ENCODE measurements around the gene WDR1.

Gene WDR1

DNA sequence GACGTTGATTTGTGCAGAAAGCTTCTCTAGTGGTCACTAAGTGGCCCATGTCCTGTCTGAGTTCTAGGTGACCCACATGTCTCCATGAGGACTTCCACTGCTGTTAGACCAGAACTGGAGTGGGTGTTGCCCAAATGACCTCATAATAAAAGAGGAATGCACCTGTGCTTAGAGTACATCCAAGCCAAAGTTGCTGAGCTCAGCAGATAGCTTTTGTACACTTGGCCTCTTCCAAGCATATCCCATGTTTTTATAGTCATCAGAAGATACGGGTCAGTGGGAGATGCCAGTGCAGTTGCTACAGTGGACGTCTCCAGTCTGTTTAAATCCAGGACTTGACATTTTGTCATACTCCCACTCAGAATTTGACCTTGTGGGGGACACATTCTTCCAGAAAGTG is 37.6 kb upstream of the WDR1 start:
- Histone ChIP-seq H3K27me3 (replicated peaks; ENCODE audit: control insufficient read depth, insufficient read depth, low read length) (no peaks in the 10 kb centered on the region), H3K4me3 (replicated peaks; ENCODE audit: low read depth, low read length) (no peak overlapping the region), H3K36me3 (ENCODE audit: control insufficient read depth, insufficient read depth, low read length) (no peaks in the 10 kb centered on the region)
- TF ChIP-seq, protein P1, sequence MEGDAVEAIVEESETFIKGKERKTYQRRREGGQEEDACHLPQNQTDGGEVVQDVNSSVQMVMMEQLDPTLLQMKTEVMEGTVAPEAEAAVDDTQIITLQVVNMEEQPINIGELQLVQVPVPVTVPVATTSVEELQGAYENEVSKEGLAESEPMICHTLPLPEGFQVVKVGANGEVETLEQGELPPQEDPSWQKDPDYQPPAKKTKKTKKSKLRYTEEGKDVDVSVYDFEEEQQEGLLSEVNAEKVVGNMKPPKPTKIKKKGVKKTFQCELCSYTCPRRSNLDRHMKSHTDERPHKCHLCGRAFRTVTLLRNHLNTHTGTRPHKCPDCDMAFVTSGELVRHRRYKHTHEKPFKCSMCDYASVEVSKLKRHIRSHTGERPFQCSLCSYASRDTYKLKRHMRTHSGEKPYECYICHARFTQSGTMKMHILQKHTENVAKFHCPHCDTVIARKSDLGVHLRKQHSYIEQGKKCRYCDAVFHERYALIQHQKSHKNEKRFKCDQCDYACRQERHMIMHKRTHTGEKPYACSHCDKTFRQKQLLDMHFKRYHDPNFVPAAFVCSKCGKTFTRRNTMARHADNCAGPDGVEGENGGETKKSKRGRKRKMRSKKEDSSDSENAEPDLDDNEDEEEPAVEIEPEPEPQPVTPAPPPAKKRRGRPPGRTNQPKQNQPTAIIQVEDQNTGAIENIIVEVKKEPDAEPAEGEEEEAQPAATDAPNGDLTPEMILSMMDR (IDR thresholded peaks at IDR 0.05; ENCODE audit: insufficient read depth, low read length, poor library complexity, severe bottlenecking), result no peak
- DNase-seq (ENCODE audit: extremely low read depth, insufficient read length), result no peak

DNA sequence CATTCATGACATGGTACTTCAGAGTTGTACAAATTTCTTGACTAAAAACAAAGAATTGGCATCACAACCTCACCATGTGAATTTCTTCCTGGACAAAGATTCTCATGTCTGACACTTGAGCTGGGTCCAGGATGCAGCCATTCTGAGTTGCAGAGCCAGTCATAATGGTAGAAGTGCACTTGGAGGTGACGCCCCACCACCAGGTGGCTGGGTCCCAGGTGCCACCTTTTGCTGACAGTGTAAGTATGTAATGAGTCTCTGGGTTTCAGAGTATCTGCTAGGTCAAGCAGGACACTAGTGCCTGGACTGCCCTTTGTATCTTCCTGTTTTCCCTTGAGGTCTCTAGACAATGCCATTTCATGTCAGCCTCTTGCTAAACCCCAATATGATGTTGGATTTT is 36.6 kb upstream of the WDR1 start:
- DNase-seq (ENCODE audit: extremely low read depth, insufficient read length), result peak; percentile 35
- TF ChIP-seq, protein P1 (IDR thresholded peaks at IDR 0.05; ENCODE audit: insufficient read depth, low read length, poor library complexity, severe bottlenecking), result no peak
- Histone ChIP-seq H3K4me3 (replicated peaks; ENCODE audit: low read depth, low read length) (no peak overlapping the region), H3K36me3 (ENCODE audit: control insufficient read depth, insufficient read depth, low read length) (no peaks in the 10 kb centered on the region), H3K27me3 (replicated peaks; ENCODE audit: control insufficient read depth, insufficient read depth, low read length) (no peaks in the 10 kb centered on the region)

DNA sequence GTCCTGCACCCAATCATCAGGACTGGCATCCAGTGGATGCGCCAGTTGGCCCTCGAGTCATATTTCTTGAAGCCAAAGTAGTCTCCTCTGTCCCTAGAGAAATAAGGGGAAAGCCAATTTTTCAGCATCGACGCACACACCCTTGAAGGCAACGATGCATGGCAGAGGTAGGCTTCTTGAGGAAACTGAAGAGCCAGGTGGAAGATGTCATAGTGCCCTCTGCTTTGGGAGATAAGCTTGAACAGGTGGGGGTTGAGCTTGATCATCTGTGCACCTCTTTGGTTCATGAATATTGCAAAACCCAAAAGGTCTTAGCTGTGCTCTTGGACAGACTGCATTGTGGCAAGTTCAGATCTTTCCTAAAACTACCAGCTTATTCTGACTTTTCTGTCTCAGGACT is 34.6 kb upstream of the WDR1 start:
- peak; percentile 63 for DNase-seq (ENCODE audit: extremely low read depth, insufficient read length)
- TF ChIP-seq, protein P1 (IDR thresholded peaks at IDR 0.05; ENCODE audit: insufficient read depth, low read length, poor library complexity, severe bottlenecking), result no peak
- no peaks in the 10 kb centered on the region for H3K36me3 ChIP-seq (ENCODE audit: control insufficient read depth, insufficient read depth, low read length)

DNA sequence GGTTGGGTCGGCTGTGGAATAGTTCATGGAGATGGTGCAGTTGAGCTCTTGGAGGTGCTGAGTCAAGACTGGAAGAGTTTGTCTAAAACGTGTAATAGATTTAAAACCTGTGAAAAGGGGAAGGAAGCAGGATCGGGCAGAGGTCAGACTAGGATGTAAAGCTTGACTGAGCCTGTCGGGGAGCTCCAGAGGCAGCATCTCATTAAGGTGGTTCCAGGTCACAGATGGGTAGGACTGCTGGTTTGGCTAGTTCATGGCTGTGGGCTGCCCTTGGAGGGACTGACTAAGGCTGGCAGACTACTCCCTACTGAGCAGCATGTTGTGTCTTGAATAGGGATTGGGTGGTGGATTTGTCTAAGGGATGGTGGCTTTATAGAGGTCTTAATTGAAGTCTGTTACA is 28.4 kb upstream of the WDR1 start:
- DNase-seq (ENCODE audit: extremely low read depth, insufficient read length), result no peak
- Histone ChIP-seq H3K27me3 (replicated peaks; ENCODE audit: control insufficient read depth, insufficient read depth, low read length) (no peaks in the 10 kb centered on the region; the same call in 1 of the 2 replicates), H3K4me3 (replicated peaks; ENCODE audit: low read depth, low read length) (no peak overlapping the region), H3K36me3 (ENCODE audit: control insufficient read depth, insufficient read depth, low read length) (no peaks in the 10 kb centered on the region)
- TF ChIP-seq, protein P1 (IDR thresholded peaks at IDR 0.05; ENCODE audit: insufficient read depth, low read length, poor library complexity, severe bottlenecking), result no peak

More for the DNA sequence above, 34.6 kb upstream of the WDR1 start:
- Histone ChIP-seq H3K27me3 (replicated peaks; ENCODE audit: control insufficient read depth, insufficient read depth, low read length) (no peaks in the 10 kb centered on the region), H3K4me3 (replicated peaks; ENCODE audit: low read depth, low read length) (no peak overlapping the region)

DNA sequence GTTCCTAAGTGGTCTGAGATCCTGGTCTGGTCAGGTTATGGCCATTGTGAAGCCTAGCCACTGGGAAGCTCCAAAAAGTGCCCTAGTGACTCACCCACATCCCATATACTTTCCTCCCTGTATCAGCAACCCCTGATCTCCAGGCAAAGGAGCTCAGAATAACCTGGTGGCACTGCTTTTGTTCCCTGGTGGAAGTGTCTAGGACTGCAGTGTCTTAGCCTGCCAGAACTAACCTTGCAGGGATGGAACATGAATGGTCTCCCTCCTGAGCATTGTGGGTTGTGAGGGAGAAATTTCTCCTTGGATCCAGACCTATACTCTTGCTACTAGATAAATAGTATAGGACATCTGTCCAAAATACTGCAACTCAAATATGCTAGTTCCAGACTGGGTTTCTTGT is 27.9 kb upstream of the WDR1 start:
- TF ChIP-seq, protein P1 (IDR thresholded peaks at IDR 0.05; ENCODE audit: insufficient read depth, low read length, poor library complexity, severe bottlenecking), result no peak
- no peaks in the 10 kb centered on the region; the same call in 1 of the 2 replicates for H3K27me3 ChIP-seq (replicated peaks; ENCODE audit: control insufficient read depth, insufficient read depth, low read length)

DNA sequence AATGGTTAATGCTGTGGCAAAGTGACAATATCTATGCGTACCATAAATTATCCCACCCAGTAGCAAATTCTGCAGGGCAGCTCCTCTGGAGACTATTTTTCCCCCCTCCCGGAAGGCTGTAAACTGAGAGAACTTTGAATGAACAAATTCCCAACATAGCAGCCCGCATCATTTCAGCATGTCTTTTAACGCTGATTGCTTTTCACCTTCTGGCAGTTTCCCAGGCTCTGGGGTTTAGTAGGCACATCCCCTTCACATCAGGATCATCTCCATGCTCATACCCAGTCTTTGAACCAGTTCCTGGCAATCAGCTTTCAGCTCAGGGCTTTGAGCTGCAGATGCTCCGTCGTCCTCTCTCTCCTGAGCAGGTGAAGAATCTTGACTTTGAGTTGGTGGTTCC is 26.6 kb upstream of the WDR1 start:
- H3K27me3 ChIP-seq (replicated peaks; ENCODE audit: control insufficient read depth, insufficient read depth, low read length), result no peaks in the 10 kb centered on the region; the same call in 1 of the 2 replicates
- no peak overlapping the region for H3K4me3 ChIP-seq (replicated peaks; ENCODE audit: low read depth, low read length)
- TF ChIP-seq, protein P1 (IDR thresholded peaks at IDR 0.05; ENCODE audit: insufficient read depth, low read length, poor library complexity, severe bottlenecking), result no peak
- no peaks in the 10 kb centered on the region for H3K36me3 ChIP-seq (ENCODE audit: control insufficient read depth, insufficient read depth, low read length)
- no peak for DNase-seq (ENCODE audit: extremely low read depth, insufficient read length)

More for the DNA sequence above, 27.9 kb upstream of the WDR1 start:
- no peak for DNase-seq (ENCODE audit: extremely low read depth, insufficient read length)
- Histone ChIP-seq H3K36me3 (ENCODE audit: control insufficient read depth, insufficient read depth, low read length) (no peaks in the 10 kb centered on the region), H3K4me3 (replicated peaks; ENCODE audit: low read depth, low read length) (no peak overlapping the region)

Measured in GM06990 (cell line).